M059J (cell line): ENCODE results near the gene NFIA. TPM values are rescaled to one million over a fixed set of nuclear protein-coding genes. Genes with fewer than 3 reads are reported as not detected.
A peak's percentile ranks its signal among the peaks of the same experiment; 100 is the strongest.

Experiments
- DNase-seq: peaks from one replicate; pipeline ENCODE4 v3.0.0-alpha.2; 2012; ENCODE audit warnings: low read depth
- total RNA-seq: library from RNA; depleted of rRNA; stranded (reverse); fragments of >200 nt; shearing (Covaris generic); gene quantifications from 2 replicates; pipeline ENCODE4 v1.2.3, GENCODE V29; 2014

NFIA gene
- total RNA-seq, 1 experiment from 2014 or later, result 1.2 TPM

GRCh38 chr1:61370177-61370912, 288.0 kb downstream of the NFIA start:
- no peak for DNase-seq

- DNase-seq, result no peak
Observed at GRCh38 chr1:61370913-61371279, 288.5 kb downstream of the NFIA start.

DNA sequence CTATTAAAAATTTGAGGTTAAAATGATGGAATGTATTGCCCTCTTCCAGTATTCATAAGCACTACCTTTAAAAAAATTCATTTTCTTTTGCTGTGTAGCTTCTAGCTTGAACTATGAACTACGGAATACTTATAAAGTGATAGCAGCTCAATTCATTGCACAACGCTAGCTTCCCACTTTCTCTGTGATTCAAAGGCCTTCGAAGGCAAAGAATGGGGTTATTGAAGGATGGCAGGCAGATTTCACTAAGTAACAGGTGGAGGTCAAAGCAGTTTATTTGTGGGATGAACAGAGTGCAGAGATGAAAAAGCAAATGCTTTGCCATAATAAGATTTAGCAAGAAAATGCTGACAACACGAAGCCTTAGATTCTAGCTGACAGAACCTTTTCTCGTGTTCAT, 290.6 kb downstream of the NFIA start:
- no peak for DNase-seq

GRCh38 chr1:61374156-61374555, 291.8 kb downstream of the NFIA start:
- DNase-seq, result no peak

- DNase-seq, result no peak
Observed at GRCh38 chr1:61375082-61375880, 292.9 kb downstream of the NFIA start.

GRCh38 chr1:61376151-61376550, 293.8 kb downstream of the NFIA start:
- DNase-seq, result no peak

DNA sequence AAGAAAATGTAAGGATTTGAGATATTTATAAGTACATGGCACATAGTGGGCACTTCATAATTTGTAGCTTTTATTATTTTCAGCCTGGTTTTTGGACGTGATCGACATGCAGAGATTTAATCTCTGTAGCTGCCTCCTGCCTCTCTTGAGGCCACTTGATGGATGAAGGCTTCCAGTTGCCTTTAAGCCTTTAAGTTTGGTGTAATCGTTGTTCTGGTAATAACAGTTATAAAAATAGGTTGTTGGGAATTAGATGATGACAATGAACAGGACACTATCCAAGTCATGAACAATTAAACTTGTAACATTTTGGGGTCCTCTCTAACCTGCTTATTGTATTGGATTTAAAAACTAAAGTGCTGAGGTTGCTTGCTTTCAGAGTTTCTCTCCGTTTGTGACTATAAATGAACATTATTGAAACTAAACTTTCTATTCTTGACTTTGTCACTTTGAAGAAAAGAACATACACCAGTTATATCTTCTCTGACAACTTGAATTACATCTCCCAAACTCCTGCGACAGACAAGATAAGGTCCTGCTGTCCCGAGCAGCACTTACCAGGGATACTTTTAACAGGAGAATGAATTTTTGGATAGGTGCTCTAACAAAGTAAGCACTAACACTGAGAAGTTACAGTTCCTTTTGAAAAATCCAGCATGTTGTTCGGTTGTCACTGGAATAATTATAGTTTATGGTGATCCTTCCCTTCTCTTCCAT, 295.0 kb downstream of the NFIA start:
- DNase-seq, result no peak

GRCh38 chr1:61378494-61379180, 296.3 kb downstream of the NFIA start:
- DNase-seq, result no peak

GRCh38 chr1:61379693-61380092, 297.3 kb downstream of the NFIA start:
- no peak for DNase-seq

GRCh38 chr1:61380561-61380960, 298.2 kb downstream of the NFIA start:
- DNase-seq, result no peak

DNA sequence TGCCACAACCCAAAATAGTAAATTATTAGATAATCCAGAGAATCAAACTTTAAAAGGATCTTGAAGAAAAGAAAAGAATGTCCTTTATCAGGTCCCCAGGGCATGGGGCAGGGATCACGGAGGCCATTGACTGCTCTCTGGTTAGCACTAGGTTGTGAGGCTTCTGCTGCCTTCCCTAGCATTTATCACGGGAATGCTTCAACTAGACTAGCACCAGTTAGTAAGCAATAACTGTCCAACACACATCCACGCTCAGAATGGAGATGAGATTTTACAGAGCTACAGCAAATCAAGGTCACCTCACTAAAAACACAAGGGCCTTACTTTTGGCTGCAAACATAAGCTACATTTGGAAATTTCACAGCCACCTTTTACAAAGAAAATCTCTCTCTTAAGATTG, 304.0 kb downstream of the NFIA start:
- DNase-seq, result no peak

GRCh38 chr1:61386770-61387169, 304.4 kb downstream of the NFIA start:
- no peak for DNase-seq

- DNase-seq, result no peak
Observed at GRCh38 chr1:61387829-61388228, 305.5 kb downstream of the NFIA start.

DNA sequence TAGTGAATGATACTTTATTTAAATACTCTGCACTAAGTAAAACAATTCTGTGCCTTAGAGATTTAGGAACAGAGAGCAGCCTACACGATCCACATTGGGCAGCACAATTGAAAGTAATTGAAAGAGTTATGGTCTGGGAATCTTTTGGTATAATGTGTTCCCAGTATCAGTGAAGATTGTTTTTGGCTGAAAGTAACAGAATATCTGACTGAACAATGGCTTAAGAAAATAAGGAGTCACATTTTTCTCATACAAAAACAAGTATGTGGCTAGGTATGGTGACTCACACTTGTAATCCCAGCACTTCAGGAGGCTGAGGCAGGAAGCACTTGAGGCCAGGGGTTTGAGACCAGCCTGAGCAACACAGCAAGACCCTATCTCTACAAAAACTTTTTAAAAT, 306.2 kb downstream of the NFIA start:
- peak; percentile 11 for DNase-seq

- no peak for DNase-seq
Observed at GRCh38 chr1:61389194-61389925, 307.0 kb downstream of the NFIA start.

DNA sequence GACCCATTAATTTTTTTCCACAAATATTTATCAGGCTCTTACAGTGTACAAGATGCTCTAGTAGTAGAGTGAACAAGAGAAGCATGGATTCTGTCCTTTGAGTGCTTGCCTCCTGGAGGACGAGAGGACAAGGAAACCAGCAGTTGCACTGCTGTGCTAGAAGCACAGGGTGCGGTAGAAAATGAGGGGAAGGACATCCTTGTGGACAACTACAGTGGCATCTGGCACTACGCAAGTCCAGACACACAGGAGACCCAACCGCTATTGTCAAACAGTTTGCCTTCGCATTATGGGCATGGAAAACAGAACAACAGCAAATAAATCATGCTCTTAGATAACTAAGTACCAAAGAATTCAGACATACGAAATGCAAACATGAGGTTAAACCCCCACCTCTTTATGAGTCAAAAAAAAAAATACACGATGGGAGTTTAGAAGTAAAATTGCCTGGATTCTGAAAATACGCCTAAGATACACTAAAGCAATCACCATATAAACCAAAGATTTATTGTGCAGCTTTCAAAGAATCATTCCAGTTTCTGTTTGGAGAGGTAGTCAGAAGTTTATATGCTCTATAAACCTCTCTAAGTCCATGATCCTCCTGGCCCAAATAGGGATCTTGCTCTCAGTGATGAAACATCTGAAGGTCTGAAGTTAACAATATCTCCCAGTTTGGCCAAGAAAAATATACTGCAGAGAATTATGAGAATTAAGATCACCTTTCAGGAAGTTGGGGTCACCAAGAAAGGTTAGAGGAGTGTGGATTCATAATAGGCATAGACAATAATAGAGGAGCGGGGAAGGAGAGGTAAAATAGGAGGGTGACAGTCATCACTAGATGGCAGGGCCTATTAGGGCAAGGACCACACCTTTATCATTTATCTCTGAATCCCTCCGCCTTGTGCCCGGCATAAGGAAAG, 307.8 kb downstream of the NFIA start:
- peak; percentile 15 for DNase-seq

DNA sequence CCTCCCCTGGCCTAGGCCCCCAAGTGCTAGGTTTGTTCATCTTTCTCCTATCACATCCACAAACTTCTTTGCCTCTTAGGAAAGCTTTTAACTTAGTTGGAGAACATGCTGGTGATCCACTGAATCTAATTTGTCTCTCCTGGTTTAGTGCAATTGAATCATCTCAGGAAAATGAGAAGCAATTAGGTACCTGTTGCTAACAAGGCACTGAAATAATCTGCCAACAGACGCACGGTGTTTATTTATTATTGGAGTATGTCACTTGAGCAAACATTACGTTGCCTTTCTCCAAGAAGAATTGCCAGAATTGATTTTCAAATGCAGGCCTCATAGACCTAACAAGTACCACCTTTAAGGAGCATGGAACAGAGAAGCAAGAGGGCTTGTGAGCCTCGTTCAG, 309.4 kb downstream of the NFIA start:
- DNase-seq, result no peak

GRCh38 chr1:61392409-61393242, 310.3 kb downstream of the NFIA start:
- DNase-seq, result no peak

DNA sequence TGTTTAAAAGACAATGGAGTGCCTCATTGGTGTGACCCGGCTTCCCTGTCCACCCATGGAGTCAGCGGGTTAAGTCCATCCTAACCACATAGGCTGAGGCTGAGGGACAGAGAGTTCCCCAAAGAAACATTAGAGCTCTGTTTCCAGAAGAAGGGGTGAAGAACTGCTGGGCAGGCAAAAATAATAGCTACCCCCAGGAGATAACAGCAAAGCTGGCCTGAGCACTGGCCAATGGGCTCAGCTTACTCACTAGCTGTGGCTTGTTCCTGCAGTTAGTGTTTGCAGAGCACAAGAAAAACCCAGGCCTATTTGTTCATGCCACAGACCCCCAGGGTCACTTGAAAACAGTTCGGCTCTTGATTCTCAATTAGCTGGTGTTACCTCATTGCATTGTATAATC, 311.2 kb downstream of the NFIA start:
- DNase-seq, result no peak
